Measurements from ENCODE around the gene DES. TPM values are rescaled to one million over a fixed set of nuclear protein-coding genes. Genes with fewer than 3 reads are reported as not detected.

Gene DES
- total and polyA plus RNA-seq, 2 of the 13 experiments (the other 11 are each of a cell fraction or from before 2014, with no cell fraction given) = not detected

DNA sequence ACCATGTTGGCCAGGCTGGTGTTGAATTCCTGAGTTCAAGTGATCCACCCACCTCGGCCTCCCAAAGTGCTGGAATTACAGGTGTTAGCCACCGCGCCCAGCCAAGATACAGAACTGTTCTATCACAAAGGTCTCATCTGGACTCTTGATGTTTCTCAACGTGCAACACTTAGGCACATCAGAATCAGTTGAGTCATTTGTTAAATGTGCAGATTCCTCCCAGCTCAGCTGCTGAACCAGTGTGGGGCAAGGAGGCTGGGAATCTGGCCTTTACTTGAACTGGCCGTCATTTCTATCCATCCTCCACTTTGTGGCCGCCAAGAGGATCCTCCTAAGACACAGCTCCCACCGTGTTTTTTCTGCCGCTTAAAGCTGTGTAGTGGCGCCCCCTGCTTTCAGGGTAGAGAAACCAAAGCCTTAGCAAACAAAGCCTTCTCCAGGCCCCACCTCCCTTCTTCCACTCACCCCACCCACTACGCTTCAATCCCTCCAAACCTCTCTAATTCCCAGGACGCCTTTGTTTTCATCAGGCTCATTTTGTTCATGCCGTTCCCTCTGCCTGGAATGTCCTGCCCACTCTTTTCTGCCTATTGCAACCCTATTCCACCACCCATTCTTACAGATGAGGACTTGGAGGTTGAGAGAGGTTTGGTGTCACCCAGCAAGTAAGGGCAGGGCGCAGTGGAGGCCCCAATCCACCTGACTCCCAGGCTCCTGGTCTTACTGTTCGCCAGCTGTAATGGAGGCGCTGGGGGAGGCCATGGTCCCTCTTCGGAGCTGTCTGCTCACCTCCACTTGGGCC, 15.7 kb downstream of the DES start (continued):
- TF ChIP-seq, protein P1, sequence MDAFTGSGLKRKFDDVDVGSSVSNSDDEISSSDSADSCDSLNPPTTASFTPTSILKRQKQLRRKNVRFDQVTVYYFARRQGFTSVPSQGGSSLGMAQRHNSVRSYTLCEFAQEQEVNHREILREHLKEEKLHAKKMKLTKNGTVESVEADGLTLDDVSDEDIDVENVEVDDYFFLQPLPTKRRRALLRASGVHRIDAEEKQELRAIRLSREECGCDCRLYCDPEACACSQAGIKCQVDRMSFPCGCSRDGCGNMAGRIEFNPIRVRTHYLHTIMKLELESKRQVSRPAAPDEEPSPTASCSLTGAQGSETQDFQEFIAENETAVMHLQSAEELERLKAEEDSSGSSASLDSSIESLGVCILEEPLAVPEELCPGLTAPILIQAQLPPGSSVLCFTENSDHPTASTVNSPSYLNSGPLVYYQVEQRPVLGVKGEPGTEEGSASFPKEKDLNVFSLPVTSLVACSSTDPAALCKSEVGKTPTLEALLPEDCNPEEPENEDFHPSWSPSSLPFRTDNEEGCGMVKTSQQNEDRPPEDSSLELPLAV (CRISPR knock-in tag; conservative IDR thresholded peaks at IDR 0.05; ENCODE audit: low read depth) = no peak
- TF ChIP-seq, protein P2, sequence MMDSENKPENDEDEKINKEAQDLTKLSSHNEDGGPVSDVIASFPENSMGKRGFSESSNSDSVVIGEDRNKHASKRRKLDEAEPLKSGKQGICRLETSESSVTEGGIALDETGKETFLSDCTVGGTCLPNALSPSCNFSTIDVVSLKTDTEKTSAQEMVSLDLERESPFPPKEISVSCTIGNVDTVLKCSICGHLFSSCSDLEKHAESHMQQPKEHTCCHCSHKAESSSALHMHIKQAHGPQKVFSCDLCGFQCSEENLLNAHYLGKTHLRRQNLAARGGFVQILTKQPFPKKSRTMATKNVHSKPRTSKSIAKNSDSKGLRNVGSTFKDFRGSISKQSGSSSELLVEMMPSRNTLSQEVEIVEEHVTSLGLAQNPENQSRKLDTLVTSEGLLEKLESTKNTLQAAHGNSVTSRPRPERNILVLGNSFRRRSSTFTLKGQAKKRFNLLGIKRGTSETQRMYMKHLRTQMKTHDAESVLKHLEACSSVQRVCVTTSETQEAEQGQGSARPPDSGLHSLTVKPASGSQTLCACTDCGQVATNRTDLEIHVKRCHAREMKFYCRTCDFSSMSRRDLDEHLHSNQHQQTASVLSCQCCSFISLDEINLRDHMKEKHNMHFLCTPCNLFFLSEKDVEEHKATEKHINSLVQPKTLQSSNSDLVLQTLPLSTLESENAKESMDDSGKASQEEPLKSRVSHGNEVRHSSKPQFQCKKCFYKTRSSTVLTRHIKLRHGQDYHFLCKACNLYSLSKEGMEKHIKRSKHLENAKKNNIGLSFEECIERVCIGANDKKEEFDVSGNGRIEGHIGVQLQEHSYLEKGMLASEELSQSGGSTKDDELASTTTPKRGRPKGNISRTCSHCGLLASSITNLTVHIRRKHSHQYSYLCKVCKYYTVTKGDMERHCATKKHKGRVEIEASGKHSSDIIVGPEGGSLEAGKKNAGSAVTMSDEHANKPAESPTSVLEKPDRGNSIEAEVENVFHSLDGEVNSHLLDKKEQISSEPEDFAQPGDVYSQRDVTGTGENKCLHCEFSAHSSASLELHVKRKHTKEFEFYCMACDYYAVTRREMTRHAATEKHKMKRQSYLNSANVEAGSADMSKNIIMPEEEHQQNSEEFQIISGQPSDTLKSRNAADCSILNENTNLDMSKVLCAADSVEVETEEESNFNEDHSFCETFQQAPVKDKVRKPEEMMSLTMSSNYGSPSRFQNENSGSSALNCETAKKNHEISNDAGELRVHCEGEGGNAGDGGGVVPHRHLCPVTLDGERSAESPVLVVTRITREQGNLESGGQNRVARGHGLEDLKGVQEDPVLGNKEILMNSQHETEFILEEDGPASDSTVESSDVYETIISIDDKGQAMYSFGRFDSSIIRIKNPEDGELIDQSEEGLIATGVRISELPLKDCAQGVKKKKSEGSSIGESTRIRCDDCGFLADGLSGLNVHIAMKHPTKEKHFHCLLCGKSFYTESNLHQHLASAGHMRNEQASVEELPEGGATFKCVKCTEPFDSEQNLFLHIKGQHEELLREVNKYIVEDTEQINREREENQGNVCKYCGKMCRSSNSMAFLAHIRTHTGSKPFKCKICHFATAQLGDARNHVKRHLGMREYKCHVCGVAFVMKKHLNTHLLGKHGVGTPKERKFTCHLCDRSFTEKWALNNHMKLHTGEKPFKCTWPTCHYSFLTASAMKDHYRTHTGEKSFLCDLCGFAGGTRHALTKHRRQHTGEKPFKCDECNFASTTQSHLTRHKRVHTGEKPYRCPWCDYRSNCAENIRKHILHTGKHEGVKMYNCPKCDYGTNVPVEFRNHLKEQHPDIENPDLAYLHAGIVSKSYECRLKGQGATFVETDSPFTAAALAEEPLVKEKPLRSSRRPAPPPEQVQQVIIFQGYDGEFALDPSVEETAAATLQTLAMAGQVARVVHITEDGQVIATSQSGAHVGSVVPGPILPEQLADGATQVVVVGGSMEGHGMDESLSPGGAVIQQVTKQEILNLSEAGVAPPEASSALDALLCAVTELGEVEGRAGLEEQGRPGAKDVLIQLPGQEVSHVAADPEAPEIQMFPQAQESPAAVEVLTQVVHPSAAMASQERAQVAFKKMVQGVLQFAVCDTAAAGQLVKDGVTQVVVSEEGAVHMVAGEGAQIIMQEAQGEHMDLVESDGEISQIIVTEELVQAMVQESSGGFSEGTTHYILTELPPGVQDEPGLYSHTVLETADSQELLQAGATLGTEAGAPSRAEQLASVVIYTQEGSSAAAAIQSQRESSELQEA (CRISPR knock-in tag; IDR thresholded peaks at IDR 0.05; ENCODE audit: not compliant biosample characterization) = peak; percentile 51
- TF ChIP-seq PAX8 (CRISPR knock-in tag; IDR thresholded peaks at IDR 0.05; ENCODE audit: borderline replicate concordance) = no peak
- TF ChIP-seq ZNF772 (CRISPR knock-in tag; IDR thresholded peaks at IDR 0.05) = no peak
- no peak for TF ChIP-seq RCOR2 (CRISPR knock-in tag; IDR thresholded peaks at IDR 0.05)
- TF ChIP-seq ZNF512 (CRISPR knock-in tag; IDR thresholded peaks at IDR 0.05) = no peak
- no peak for TF ChIP-seq FOXK2 (IDR thresholded peaks at IDR 0.05)
- TF ChIP-seq HOXA3 (CRISPR knock-in tag; IDR thresholded peaks at IDR 0.05) = no peak
- no peak for TF ChIP-seq HDAC6 (IDR thresholded peaks at IDR 0.05; ENCODE audit: low read depth, low read length)
- TF ChIP-seq GABPA (IDR thresholded peaks at IDR 0.05; ENCODE audit: low read depth, low read length) = no peak
- no peak for TF ChIP-seq GABPA (CRISPR knock-in tag; IDR thresholded peaks at IDR 0.05; ENCODE audit: low read depth)
- TF ChIP-seq TBX3 (IDR thresholded peaks at IDR 0.05; ENCODE audit: borderline replicate concordance) = no peak
- no peak for TF ChIP-seq RFX3 (CRISPR knock-in tag; IDR thresholded peaks at IDR 0.05)
- no peak for TF ChIP-seq TERF1 (CRISPR knock-in tag; IDR thresholded peaks at IDR 0.05)
- TF ChIP-seq CC2D1A (CRISPR knock-in tag; IDR thresholded peaks at IDR 0.05) = no peak

Data from HepG2 (cell line).